C4-2B (cell line): ENCODE results near the gene LMO7.

Experiments
- CTCF ChIP-seq: fragments of 450-650 bp; conservative IDR thresholded peaks from 2 replicates; pipeline ENCODE4 v1.5.1; 2017; ENCODE audit warnings: mild to moderate bottlenecking
- ZFX ChIP-seq: fragments of 450-650 bp; IDR thresholded peaks from 2 replicates; pipeline ENCODE4 v1.6.1; 2017

- TF ChIP-seq CTCF = no peak
- TF ChIP-seq ZFX = no peak
These were observed 224.8 kb downstream of the LMO7 start for GRCh38 chr13:75860935-75861334.
